ENCODE measurements around the gene SLCO2A1.

DNA sequence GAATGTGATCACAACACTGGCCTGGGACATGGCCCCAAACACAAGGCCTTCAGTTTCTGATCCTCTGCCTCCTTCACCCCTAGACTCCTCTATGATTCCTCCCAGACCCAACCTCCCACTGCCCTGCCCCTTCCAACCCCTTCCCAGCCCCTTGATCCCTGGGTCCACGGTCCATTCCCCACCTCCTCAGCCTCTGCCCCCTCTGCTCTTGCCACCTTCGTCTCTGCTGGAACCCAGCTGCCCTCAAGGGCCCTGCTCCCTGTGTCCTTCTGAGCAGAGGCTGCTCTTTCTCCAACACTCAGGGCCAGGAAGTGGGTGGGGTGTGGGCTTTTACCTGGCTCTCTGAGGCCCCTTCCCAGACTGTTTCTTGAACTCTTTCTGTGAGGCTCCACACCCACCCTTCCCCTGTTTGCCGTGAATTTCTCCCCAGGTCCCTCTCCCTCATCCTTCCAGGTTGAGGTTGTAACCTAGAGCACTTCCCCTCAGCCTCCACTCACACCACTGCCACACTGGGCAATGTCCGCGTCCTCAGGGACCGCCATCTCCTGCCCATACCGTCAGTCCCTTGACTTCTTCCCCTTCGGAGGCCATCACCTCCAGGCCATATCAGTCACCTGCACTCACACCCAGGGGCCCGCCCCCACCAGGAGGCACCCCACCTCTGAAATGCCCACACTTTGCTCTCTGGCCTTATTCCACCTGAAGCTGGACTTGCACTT lies 18.7 kb upstream of the SLCO2A1 start:
- TF ChIP-seq EP300 (IDR thresholded peaks at IDR 0.05), result no peak
- TF ChIP-seq, protein P1, sequence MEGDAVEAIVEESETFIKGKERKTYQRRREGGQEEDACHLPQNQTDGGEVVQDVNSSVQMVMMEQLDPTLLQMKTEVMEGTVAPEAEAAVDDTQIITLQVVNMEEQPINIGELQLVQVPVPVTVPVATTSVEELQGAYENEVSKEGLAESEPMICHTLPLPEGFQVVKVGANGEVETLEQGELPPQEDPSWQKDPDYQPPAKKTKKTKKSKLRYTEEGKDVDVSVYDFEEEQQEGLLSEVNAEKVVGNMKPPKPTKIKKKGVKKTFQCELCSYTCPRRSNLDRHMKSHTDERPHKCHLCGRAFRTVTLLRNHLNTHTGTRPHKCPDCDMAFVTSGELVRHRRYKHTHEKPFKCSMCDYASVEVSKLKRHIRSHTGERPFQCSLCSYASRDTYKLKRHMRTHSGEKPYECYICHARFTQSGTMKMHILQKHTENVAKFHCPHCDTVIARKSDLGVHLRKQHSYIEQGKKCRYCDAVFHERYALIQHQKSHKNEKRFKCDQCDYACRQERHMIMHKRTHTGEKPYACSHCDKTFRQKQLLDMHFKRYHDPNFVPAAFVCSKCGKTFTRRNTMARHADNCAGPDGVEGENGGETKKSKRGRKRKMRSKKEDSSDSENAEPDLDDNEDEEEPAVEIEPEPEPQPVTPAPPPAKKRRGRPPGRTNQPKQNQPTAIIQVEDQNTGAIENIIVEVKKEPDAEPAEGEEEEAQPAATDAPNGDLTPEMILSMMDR (IDR thresholded peaks at IDR 0.05), result no peak
